ENCODE measurements around the gene SAFB.

The SAFB gene

GRCh38 chr19:5627395-5627904 is 4.6 kb downstream of the SAFB start:
- DNase-seq (ENCODE audit: low read depth in 2 of 2) = no peak

DNA sequence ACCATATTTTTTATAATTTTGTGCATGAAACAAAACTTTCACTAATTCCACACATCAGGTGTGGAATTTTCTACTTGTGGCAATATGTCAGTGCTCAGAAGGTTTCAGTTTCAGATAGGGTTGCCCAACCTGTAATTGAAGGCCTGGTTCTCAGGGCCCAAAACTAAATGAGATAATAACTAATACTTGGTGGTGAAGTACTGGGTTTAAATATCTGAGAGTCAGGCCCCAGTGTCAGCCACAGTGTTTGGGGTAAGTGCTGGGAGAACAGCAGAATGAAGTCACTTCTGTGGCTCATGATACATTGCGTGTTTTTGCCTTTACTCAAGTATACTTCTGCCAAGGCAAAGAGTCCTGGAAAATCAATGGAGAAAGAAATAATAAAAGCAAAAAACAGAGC is 5.6 kb downstream of the SAFB start:
- no peak for DNase-seq (ENCODE audit: low read depth in 2 of 2)

- DNase-seq (ENCODE audit: low read depth in 2 of 2) = no peak
Observed at GRCh38 chr19:5628919-5629481, 6.1 kb downstream of the SAFB start.

GRCh38 chr19:5631567-5632240 is 8.8 kb downstream of the SAFB start:
- no peak for DNase-seq (ENCODE audit: low read depth in 2 of 2)

GRCh38 chr19:5632241-5632612 is 9.3 kb downstream of the SAFB start:
- DNase-seq (ENCODE audit: low read depth in 2 of 2) = no peak

GRCh38 chr19:5632657-5633056 is 9.8 kb downstream of the SAFB start:
- DNase-seq (ENCODE audit: low read depth in 2 of 2) = no peak

- no peak for DNase-seq (ENCODE audit: low read depth in 2 of 2)
Observed at GRCh38 chr19:5635427-5635826, 12.5 kb downstream of the SAFB start.

GRCh38 chr19:5637971-5638370 is 15.1 kb downstream of the SAFB start:
- DNase-seq (ENCODE audit: low read depth in 2 of 2) = no peak

DNA sequence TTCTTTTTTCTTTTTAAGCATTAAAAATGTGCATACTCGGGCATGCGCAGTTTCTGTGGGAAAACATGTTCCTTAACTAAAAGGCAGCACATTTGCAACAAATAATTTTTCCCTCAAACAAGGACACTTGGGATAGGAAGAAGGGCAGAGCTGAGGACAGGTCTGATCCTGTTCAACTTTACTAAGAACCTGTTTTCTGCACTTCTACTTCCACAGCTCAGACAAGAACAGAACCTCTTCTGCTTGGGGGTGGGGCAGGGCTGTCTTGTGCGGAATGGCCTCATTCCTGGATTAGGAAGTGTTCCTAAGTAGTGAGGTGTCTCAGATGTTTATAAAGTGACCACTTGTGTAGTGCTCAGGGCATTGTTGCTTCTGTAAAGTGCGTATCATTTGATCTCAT is 18.3 kb downstream of the SAFB start:
- no peak for DNase-seq (ENCODE audit: low read depth in 2 of 2)

DNA sequence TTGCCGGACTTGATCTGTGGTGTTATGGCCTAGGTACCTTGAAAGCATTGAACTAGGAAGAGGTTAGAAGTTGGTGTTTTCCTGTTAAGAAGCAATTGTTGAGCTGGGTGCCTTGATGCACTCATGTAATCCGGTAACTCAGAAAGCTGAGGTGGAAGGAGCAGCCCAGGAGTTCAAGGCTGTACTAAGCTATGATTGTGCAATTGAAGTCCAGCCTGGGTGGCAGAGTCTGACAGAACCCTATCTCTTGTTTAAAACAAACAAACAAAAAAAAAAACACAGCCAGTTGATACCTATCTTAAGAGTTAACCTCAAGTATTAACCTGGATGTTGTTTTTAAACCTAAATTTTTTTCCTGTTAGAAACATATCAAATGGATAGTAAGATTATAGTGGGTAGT is 19.3 kb downstream of the SAFB start:
- no peak for DNase-seq (ENCODE audit: low read depth in 2 of 2)

GRCh38 chr19:5643060-5643459 is 20.2 kb downstream of the SAFB start:
- DNase-seq (ENCODE audit: low read depth in 2 of 2) = no peak

GRCh38 chr19:5644037-5644436 is 21.2 kb downstream of the SAFB start:
- no peak for DNase-seq (ENCODE audit: low read depth in 2 of 2)

DNA sequence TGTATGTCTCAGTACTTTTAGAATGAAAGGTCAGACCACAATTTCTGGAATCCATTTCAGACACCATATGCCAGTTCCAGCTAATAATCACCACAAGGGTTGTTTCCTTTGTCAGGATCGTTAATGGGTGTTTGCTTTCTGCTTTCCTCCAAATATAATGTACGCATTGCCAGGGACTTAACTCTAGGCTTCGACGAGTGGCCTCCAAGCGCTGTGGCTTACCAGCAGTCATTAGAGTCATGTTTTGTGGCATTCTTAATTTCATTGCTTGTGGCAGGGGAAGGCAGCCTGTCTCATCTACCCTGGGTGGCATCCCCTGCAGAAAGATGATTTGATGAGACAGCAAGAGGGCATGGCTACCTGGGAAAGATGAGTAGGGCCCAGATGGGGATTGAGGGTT is 22.5 kb downstream of the SAFB start:
- DNase-seq (ENCODE audit: low read depth in 2 of 2) = no peak

- DNase-seq (ENCODE audit: low read depth in 2 of 2) = no peak
Observed at GRCh38 chr19:5646703-5647102, 23.8 kb downstream of the SAFB start.

DNA sequence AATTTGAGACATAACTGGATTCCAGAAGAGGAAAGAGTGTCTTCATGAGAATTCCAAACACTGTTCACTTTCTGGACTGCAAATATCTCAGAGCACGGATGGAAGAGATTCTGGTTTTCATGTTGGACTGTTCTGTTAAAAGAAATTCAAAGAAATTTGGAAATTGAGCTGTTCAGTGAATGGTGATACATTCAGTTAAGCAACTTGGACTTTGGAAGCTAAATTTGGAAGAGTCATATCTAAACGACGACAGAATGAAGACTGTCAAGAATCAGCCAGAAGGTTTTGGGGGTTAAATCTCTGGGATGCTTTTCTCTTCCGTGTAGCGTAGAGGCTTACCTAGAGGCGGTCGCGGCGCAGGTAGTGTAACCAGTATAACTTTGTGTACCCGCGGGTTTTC is 25.6 kb downstream of the SAFB start:
- DNase-seq (ENCODE audit: low read depth in 2 of 2) = no peak

DNA sequence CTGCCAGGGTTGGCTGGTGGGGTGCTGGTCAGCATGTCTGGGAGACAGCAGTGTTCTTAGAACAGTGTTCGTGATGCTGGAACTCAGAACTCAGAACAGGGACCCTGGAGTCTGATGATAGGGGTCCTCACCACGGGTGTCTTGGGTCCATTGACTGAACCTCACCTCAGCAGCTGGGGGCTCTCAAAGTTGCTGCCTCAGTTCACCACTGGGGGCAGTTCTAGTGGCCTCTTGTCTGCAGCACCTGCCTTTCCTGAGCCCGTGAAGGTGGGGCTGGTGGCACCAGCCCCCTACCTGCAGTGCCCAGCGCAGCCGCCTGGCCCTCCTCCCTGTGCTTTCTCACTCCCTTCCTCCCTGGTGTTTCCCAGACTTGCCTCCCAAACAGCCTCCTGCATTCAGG is 28.5 kb downstream of the SAFB start:
- no peak for DNase-seq (ENCODE audit: low read depth in 2 of 2)

DNA sequence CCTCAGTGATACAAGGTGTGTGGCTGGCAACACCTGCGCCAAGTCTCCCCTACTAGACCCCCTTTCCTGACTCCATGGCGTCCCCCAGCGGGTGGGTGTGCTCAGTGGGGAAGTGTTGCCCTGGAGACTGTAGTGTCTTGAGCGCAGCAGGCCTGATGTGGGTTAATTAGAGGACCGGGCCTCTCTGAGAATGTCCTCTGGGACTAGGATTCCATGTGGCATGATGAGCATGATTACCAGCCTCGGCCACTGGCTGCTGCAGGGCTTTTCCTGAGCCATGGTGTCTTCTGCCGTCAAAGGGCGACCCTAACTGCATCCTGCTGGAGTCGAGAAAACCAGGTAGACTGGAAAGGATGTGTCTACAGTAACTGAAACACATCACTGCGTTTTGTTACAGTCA is 29.4 kb downstream of the SAFB start:
- DNase-seq (ENCODE audit: low read depth in 2 of 2) = no peak

- DNase-seq (ENCODE audit: low read depth in 2 of 2) = no peak
Observed at GRCh38 chr19:5654931-5655330, 32.0 kb downstream of the SAFB start.

DNA sequence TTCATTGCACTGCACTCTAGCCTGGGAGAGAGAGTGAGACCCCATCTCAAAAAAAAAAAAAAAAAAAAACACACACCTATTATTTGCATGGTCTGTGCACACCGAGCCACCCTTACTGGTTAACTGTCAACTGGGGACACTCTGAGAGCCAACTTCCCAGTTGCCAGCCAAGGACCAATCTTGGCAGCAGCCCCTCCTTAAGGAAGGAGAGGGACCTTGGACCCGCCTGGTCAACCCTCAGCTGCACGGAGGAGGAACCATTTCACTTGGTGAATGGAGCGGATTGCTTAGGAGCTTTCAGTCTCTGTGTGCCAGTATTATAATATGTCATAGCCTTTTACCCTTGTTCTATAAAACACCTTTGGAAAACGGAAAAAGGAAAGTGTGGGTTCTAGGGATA is 32.5 kb downstream of the SAFB start:
- DNase-seq (ENCODE audit: low read depth in 2 of 2) = no peak

DNA sequence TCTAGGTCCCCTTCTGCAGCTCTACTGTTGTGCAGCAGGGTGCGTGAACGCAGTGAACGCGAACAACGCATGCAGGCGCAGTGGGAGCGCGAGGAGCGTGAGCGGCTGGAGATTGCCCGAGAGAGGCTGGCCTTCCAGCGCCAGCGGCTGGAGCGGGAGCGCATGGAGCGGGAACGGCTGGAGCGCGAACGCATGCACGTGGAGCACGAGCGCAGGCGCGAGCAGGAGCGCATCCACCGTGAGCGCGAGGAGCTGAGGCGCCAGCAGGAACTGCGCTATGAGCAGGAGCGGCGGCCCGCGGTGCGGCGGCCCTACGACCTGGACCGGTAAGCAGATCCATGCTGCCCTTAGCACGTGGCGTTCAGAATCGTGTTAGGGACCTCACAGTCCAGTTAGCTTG is 38.6 kb downstream of the SAFB start:
- no peak for DNase-seq (ENCODE audit: low read depth in 2 of 2)

GRCh38 chr19:5663904-5664303 is 41.0 kb downstream of the SAFB start:
- DNase-seq (ENCODE audit: low read depth in 2 of 2) = no peak

- no peak for DNase-seq (ENCODE audit: low read depth in 2 of 2)
Observed at GRCh38 chr19:5664515-5664914, 41.6 kb downstream of the SAFB start.

DNA sequence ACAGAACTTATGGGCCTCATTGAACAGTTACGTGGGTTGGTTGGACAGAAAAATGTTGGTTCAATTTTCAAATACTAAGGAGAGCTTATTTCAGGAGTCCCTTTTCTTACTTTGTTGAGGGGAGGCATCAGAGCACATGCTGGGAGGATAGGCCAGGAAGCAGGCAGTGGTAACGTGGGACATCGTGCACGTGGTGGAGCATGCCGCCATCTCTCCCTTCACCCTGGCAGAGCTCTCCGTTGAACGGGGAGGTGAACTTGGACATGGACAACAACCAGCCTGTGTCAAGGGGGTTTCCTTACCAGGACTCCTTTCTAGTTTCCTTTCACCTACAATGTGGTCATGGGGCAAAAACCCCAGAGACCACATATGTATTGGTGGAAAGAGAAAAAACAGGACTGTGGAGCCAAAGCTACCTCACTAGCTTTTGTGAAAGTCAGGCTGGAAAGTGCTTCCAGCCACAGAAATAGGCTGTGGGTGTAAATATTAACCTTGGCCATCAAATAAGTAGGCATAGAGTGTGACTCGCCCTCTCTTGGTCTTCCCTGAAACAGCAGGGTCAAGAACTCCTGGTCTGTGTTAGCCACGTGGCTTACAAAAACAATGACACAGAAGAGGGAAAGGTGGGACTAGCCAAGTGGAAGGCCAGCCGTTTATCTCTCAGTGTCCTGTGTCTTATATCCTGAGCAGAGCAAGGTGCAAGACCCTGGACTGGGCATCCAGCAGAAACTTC is 43.1 kb downstream of the SAFB start:
- no peak for DNase-seq (ENCODE audit: low read depth in 2 of 2)
